A549 (cell line): ENCODE results near the gene NRG3. TPM values are rescaled to one million over a fixed set of nuclear protein-coding genes. Genes with fewer than 3 reads are reported as not detected.

Source experiments
- ATAC-seq, 2 experiments: fragments of 200-7000 bp in 1 of 2; fragments of >200 bp in 1 of 2; cut with Nextera tagmentation in 1 of 2; cut with Tn5 transposase in 1 of 2; 3 replicates each; pipeline versions ENCODE4 v1.8.0 to v1.9.1; 2018 to 2020; ENCODE audit warnings: mild to moderate bottlenecking in 1 of 2, moderate library complexity in 1 of 2
- CTCF ChIA-PET: fragments of 300-600 bp; sonication (Branson Sonifier 250); formaldehyde crosslinking; extraction: SDS; loops from one replicate; lab custom pipeline; 2021; ENCODE audit warnings: antibody characterized with exemption, inconsistent platforms; lab: Yijun Ruan, JAX
- POLR2A ChIA-PET: fragments of 350-600 bp; formaldehyde crosslinking; extraction: SDS; loops from one replicate; lab custom pipeline; 2021; ENCODE audit warnings: antibody characterized with exemption, inconsistent platforms; lab: Yijun Ruan, JAX
- DNase-seq, 2 experiments: peaks; one replicate each; pipeline versions ENCODE4 v3.0.0 to v3.0.0-alpha.2; 2011 to 2016; ENCODE audit warnings: low read depth in 1 of 2, low spot score in 1 of 2
- FAIRE-seq: peaks from 2 replicates; lab custom pipeline; 2011; peaks lifted over from hg19 to GRCh38; lab: Jason Lieb, UNC
- H3K27ac ChIP-seq, 2 experiments: fragments of >200 bp; sonication (Bioruptor Twin); formaldehyde crosslinking; 3 replicates each; pipeline ENCODE4 v1.5.1; 2016 to 2017
- H3K4me1 ChIP-seq: fragments of >200 bp; sonication (Bioruptor Twin); formaldehyde crosslinking; 3 replicates; pipeline ENCODE4 v1.6.1; 2016
- H3K4me2 ChIP-seq: fragments of >200 bp; sonication (Bioruptor Twin); formaldehyde crosslinking; 3 replicates; pipeline ENCODE4 v1.6.1; 2016
- H3K4me3 ChIP-seq: fragments of >200 bp; sonication (Bioruptor Twin); formaldehyde crosslinking; 3 replicates; pipeline ENCODE4 v1.5.1; 2016
- H3K9me3 ChIP-seq: fragments of >200 bp; sonication (Bioruptor Twin); formaldehyde crosslinking; 3 replicates; pipeline ENCODE4 v1.6.1; 2016
- CBX2 ChIP-seq: fragments of 200-600 bp; sonication (generic); IDR thresholded peaks from 2 replicates; pipeline ENCODE4 v1.6.1; 2016; ENCODE audit warnings: low read depth, mild to moderate bottlenecking, borderline replicate concordance
- CBX8 ChIP-seq: fragments of 200-600 bp; sonication (generic); IDR thresholded peaks from 2 replicates; pipeline ENCODE4 v1.6.1; 2016
- CEBPB ChIP-seq, 2 experiments: fragments of >200 bp in 1 of 2; sonication (Bioruptor Twin) in 1 of 2; formaldehyde crosslinking in 1 of 2; IDR thresholded peaks; 2 replicates each; pipeline ENCODE4 v1.6.1; 2012 to 2016
- CHD4 ChIP-seq: fragments of 200-600 bp; sonication (generic); IDR thresholded peaks from 2 replicates; pipeline ENCODE4 v1.6.1; 2016; ENCODE audit warnings: antibody characterized with exemption, mild to moderate bottlenecking, borderline replicate concordance
- CTCF ChIP-seq: fragments of >200 bp; sonication (Bioruptor Twin); formaldehyde crosslinking; IDR thresholded peaks from 3 replicates; pipeline ENCODE4 v1.5.1; 2016
- E2F6 ChIP-seq: IDR thresholded peaks from 2 replicates; pipeline ENCODE4 v1.6.1; 2012; ENCODE audit warnings: low read depth, borderline replicate concordance
- EP300 ChIP-seq, 2 experiments: fragments of >200 bp; sonication (Bioruptor Twin); formaldehyde crosslinking; IDR thresholded peaks; 2 replicates in 1 of 2; 3 replicates in 1 of 2; pipeline ENCODE4 v1.6.1; 2016 to 2017
- ESRRA ChIP-seq: fragments of 150-350 bp; IDR thresholded peaks from 2 replicates; pipeline ENCODE4 v1.6.1; 2014; ENCODE audit warnings: mild to moderate bottlenecking, low read length, borderline replicate concordance
- FOSB ChIP-seq: fragments of 250-450 bp; sonication (Bioruptor Pico); IDR thresholded peaks from 2 replicates; pipeline ENCODE4 v1.5.0; 2020; ENCODE audit warnings: mild to moderate bottlenecking, moderate library complexity
- FOSL2 ChIP-seq, 2 experiments: fragments of 450-650 bp in 1 of 2; fragments of >200 bp in 1 of 2; sonication (Bioruptor Twin) in 1 of 2; formaldehyde crosslinking; IDR thresholded peaks; 2 replicates each; pipeline versions ENCODE4 v1.5.0 to v1.6.1; 2016 to 2020; ENCODE audit warnings: mild to moderate bottlenecking in 1 of 2, moderate library complexity in 1 of 2
- FOXS1 ChIP-seq: fragments of 250-450 bp; sonication (Bioruptor Pico); IDR thresholded peaks from 2 replicates; pipeline ENCODE4 v1.5.0; 2020; ENCODE audit warnings: mild to moderate bottlenecking, moderate library complexity
- GATA3 ChIP-seq: IDR thresholded peaks from 2 replicates; pipeline ENCODE4 v1.6.1; 2012; ENCODE audit warnings: borderline replicate concordance
- HDAC2 ChIP-seq: fragments of 200-600 bp; sonication (generic); IDR thresholded peaks from 2 replicates; pipeline ENCODE4 v1.6.1; 2016
- HES2 ChIP-seq: fragments of >200 bp; sonication (Bioruptor Twin); formaldehyde crosslinking; IDR thresholded peaks from 2 replicates; pipeline ENCODE4 v1.6.1; 2016
- HOXB13 ChIP-seq: fragments of 250-450 bp; sonication (Bioruptor Pico); IDR thresholded peaks from 2 replicates; pipeline ENCODE4 v1.5.0; 2020; ENCODE audit warnings: low read depth, mild to moderate bottlenecking, moderate library complexity
- HOXB5 ChIP-seq: fragments of 250-450 bp; sonication (Bioruptor Pico); IDR thresholded peaks from 2 replicates; pipeline ENCODE4 v1.5.0; 2020; ENCODE audit warnings: mild to moderate bottlenecking, moderate library complexity
- JUNB ChIP-seq: fragments of >200 bp; sonication (Bioruptor Twin); formaldehyde crosslinking; IDR thresholded peaks from 2 replicates; pipeline ENCODE4 v1.6.1; 2016
- KDM5A ChIP-seq: fragments of 200-600 bp; sonication (generic); IDR thresholded peaks from 2 replicates; pipeline ENCODE4 v1.6.1; 2016; ENCODE audit warnings: antibody characterized with exemption, mild to moderate bottlenecking
- MAX ChIP-seq: IDR thresholded peaks from 2 replicates; pipeline ENCODE4 v1.6.1; 2012
- MAZ ChIP-seq: fragments of 150-350 bp; IDR thresholded peaks from 2 replicates; pipeline ENCODE4 v1.6.1; 2014; ENCODE audit warnings: antibody characterized with exemption, low read depth, low read length, borderline replicate concordance
- NPAS2 ChIP-seq: fragments of 250-450 bp; sonication (Bioruptor Pico); IDR thresholded peaks from 2 replicates; pipeline ENCODE4 v1.8.0; 2022; ENCODE audit warnings: mild to moderate bottlenecking, moderate library complexity, borderline replicate concordance
- PBX3 ChIP-seq: IDR thresholded peaks from 2 replicates; pipeline ENCODE4 v1.6.1; 2012
- POLR2A ChIP-seq: IDR thresholded peaks from 2 replicates; pipeline ENCODE4 v1.6.1; 2012; ENCODE audit warnings: mild to moderate bottlenecking, low read length
- RNF2 ChIP-seq: fragments of 200-600 bp; sonication (generic); IDR thresholded peaks from 2 replicates; pipeline ENCODE4 v1.6.1; 2016; ENCODE audit warnings: low read depth, mild to moderate bottlenecking, antibody characterized with exemption, moderate library complexity, borderline replicate concordance
- TFCP2L1 ChIP-seq: fragments of 250-450 bp; sonication (Bioruptor Pico); IDR thresholded peaks from 2 replicates; pipeline ENCODE4 v1.5.0; 2021; ENCODE audit warnings: mild to moderate bottlenecking
- TP53 ChIP-seq: fragments of 250-450 bp; sonication (Bioruptor Pico); IDR thresholded peaks from 2 replicates; pipeline ENCODE4 v1.5.0; 2021; ENCODE audit warnings: mild to moderate bottlenecking, moderate library complexity
- ZC3H11A ChIP-seq: fragments of 450-650 bp; IDR thresholded peaks from 2 replicates; pipeline ENCODE4 v1.6.1; 2014; ENCODE audit warnings: antibody characterized with exemption, mild to moderate bottlenecking
- WGBS: methylation state at CpG from one replicate; pipeline ENCODE4 v1.1.6; 2017; ENCODE audit errors: missing lambda C conversion rate; 5-methylcytosine and 5-hydroxymethylcytosine counted together
- polyA plus RNA-seq, 4 experiments: library from polyadenylated mRNA; depleted of rRNA in 3 of 4; stranded (reverse); fragments of >200 nt; fragmentation: RNase III in 1 of 4; extraction: RNeasy Plus Mini Kit Qiagen cat#74134 plus additional on column Dnase treatment in 1 of 4; gene quantifications; 2 replicates in 3 of 4; 3 replicates in 1 of 4; pipeline ENCODE4 v1.2.3, GENCODE V29; 2011 to 2017

The NRG3 gene
- polyA plus RNA-seq, 2 of the 4 experiments (the other 2 are of a cell fraction): not detected

- Histone ChIP-seq H3K4me2 (no peak overlapping the region), H3K9me3 (no peaks in the 10 kb centered on the region), H3K4me3 (no peak overlapping the region), H3K27ac (no peak overlapping the region), H3K4me1 (no peaks in the 10 kb centered on the region)
- POLR2A ChIA-PET: no interaction called here
- CTCF ChIA-PET: interaction anchor here (0.8 to 1.8 kb wide), 2 partner anchors 388 to 1060 kb away, joined by 4 to 5 read pairs; no protein-coding TSS in a partner anchor
- 25% methylated on average over 1 of the region's 1 CpG for WGBS
- TF ChIP-seq HES2 (no peak), TP53 (no peak), FOSB (CRISPR knock-in tag) (no peak), JUNB (no peak), FOSL2 (IDR thresholded peaks at IDR 0.05) (no peak), FOSL2 (CRISPR knock-in tag; IDR thresholded peaks at IDR 0.05) (no peak), CBX8 (no peak), MAX (no peak), HDAC2 (no peak), HOXB5 (CRISPR knock-in tag) (no peak), CBX2 (no peak), MAZ (no peak), RNF2 (no peak), ZC3H11A (no peak), POLR2A (no peak), GATA3 (no peak), ESRRA (no peak), EP300 (IDR thresholded peaks at IDR 0.05) (no peak), CHD4 (no peak)
- FAIRE-seq (no peak), ATAC-seq (no peak), DNase-seq (peak in 1 of 2 experiments; percentile 7)
These were observed 936.6 kb downstream of the NRG3 start for GRCh38 chr10:82811621-82812020.

- FAIRE-seq: no peak
- Histone ChIP-seq H3K4me2 (no peak overlapping the region), H3K4me3 (no peak overlapping the region), H3K9me3 (no peaks in the 10 kb centered on the region), H3K4me1 (no peaks in the 10 kb centered on the region), H3K27ac (no peak overlapping the region)
- no peak for TF ChIP-seq TFCP2L1 (CRISPR knock-in tag)
- TF ChIP-seq KDM5A: no peak
- 15% methylated on average over 5 of the region's 5 CpGs for WGBS
- DNase-seq: no peak
- CTCF ChIA-PET: interaction anchor here (1.5 kb wide), 1 partner anchor 11 kb away, joined by 3 read pairs; no protein-coding TSS in a partner anchor
- no peak for ATAC-seq
- POLR2A ChIA-PET: no interaction called here
These were observed 938.9 kb downstream of the NRG3 start for GRCh38 chr10:82813856-82814255.

- no peak for FAIRE-seq
- CTCF ChIA-PET: interaction anchor here (1.5 kb wide), 1 partner anchor 12 kb away, joined by 3 read pairs; no protein-coding TSS in a partner anchor
These were observed 939.6 kb downstream of the NRG3 start for GRCh38 chr10:82814635-82815034.

More at GRCh38 chr10:82814635-82815034, 939.6 kb downstream of the NRG3 start:
- Histone ChIP-seq H3K4me3 (no peak overlapping the region), H3K9me3 (no peaks in the 10 kb centered on the region), H3K27ac (no peak overlapping the region), H3K4me2 (no peak overlapping the region), H3K4me1 (no peaks in the 10 kb centered on the region)
- ATAC-seq (no peak), DNase-seq (no peak)
- TF ChIP-seq FOSB (CRISPR knock-in tag) (no peak), CHD4 (no peak), E2F6 (no peak), ZC3H11A (no peak), CEBPB (IDR thresholded peaks at IDR 0.05) (no peak), CTCF (no peak), POLR2A (no peak), FOXS1 (CRISPR knock-in tag) (no peak), NPAS2 (CRISPR knock-in tag) (no peak), HOXB13 (CRISPR knock-in tag) (no peak), PBX3 (no peak)
- POLR2A ChIA-PET: no interaction called here
